H9 (cell line): ENCODE results near the gene CDK6. TPM values are rescaled to one million over a fixed set of nuclear protein-coding genes. Genes with fewer than 3 reads are reported as not detected.
A peak's percentile ranks its signal among the peaks of the same experiment; 100 is the strongest.

Experiments used
- DNase-seq: peaks from one replicate; pipeline ENCODE4 v3.0.0-alpha.2; 2017
- H2AFZ ChIP-seq: one replicate; pipeline ENCODE4 v1.6.1; 2013; ENCODE audit warnings: mild to moderate bottlenecking, low read length, control low read depth, moderate library complexity
- H2AK5ac ChIP-seq: 2 replicates; pipeline ENCODE4 v1.6.1; 2013; ENCODE audit warnings: low read length, control low read depth, mixed read lengths; ENCODE audit not compliant: insufficient read length
- H2BK120ac ChIP-seq: one replicate; pipeline ENCODE4 v1.6.1; 2013; ENCODE audit warnings: low read depth, mild to moderate bottlenecking, low read length, control low read depth, inconsistent platforms; ENCODE audit not compliant: poor library complexity, severe bottlenecking
- H2BK12ac ChIP-seq: 2 replicates; pipeline ENCODE4 v1.6.1; 2013; ENCODE audit warnings: low read length, control low read depth, mixed read lengths, low read depth; ENCODE audit not compliant: insufficient read length
- H2BK15ac ChIP-seq: 2 replicates; pipeline ENCODE4 v1.6.1; 2013; ENCODE audit warnings: low read depth, low read length, control low read depth
- H2BK20ac ChIP-seq: one replicate; pipeline ENCODE4 v1.6.1; 2013; ENCODE audit warnings: low read depth, mild to moderate bottlenecking, low read length, control low read depth, inconsistent platforms; ENCODE audit not compliant: poor library complexity, severe bottlenecking
- H2BK5ac ChIP-seq: 2 replicates; pipeline ENCODE4 v1.6.1; 2013; ENCODE audit warnings: low read length, control low read depth, mixed read lengths; ENCODE audit not compliant: insufficient read length
- H3K14ac ChIP-seq: 2 replicates; pipeline ENCODE4 v1.6.1; 2013; ENCODE audit warnings: low read length, control low read depth; ENCODE audit not compliant: insufficient read depth
- H3K18ac ChIP-seq: 2 replicates; pipeline ENCODE4 v1.6.1; 2013; ENCODE audit warnings: low read depth, mild to moderate bottlenecking, mixed read lengths, low read length, control low read depth; ENCODE audit not compliant: insufficient read length
- H3K23ac ChIP-seq: 2 replicates; pipeline ENCODE4 v1.6.1; 2013; ENCODE audit warnings: low read length, control low read depth, mixed read lengths, low read depth; ENCODE audit not compliant: insufficient read length
- H3K23me2 ChIP-seq: 2 replicates; pipeline ENCODE4 v1.6.1; 2013; ENCODE audit warnings: low read depth, mild to moderate bottlenecking, mixed read lengths, low read length, control low read depth; ENCODE audit not compliant: insufficient read length, poor library complexity, severe bottlenecking
- H3K27ac ChIP-seq: 2 replicates; pipeline ENCODE4 v1.5.1; 2013; ENCODE audit warnings: low read length, control low read depth, mixed read lengths, low read depth; ENCODE audit not compliant: insufficient read length
- H3K27me3 ChIP-seq: 2 replicates; pipeline ENCODE4 v1.6.1; 2013; ENCODE audit warnings: low read length, control low read depth, inconsistent platforms; ENCODE audit not compliant: insufficient read depth
- H3K4ac ChIP-seq: 2 replicates; pipeline ENCODE4 v1.6.1; 2013; ENCODE audit warnings: low read depth, mild to moderate bottlenecking, control low read depth, inconsistent platforms, low read length, moderate library complexity
- H3K4me1 ChIP-seq: 2 replicates; pipeline ENCODE4 v1.6.1; 2013; ENCODE audit warnings: low read length, control low read depth, inconsistent platforms; ENCODE audit not compliant: insufficient read depth
- H3K4me2 ChIP-seq: 2 replicates; pipeline ENCODE4 v1.6.1; 2013; ENCODE audit warnings: low read length, control low read depth, mixed read lengths; ENCODE audit not compliant: insufficient read length, insufficient read depth
- H3K56ac ChIP-seq: 2 replicates; pipeline ENCODE4 v1.6.1; 2013; ENCODE audit warnings: low read depth, mild to moderate bottlenecking, mixed read lengths, low read length, control low read depth; ENCODE audit not compliant: insufficient read length
- H3K79me1 ChIP-seq: 2 replicates; pipeline ENCODE4 v1.6.1; 2013; ENCODE audit warnings: low read depth, mild to moderate bottlenecking, moderate library complexity, low read length, control low read depth, inconsistent platforms; ENCODE audit not compliant: insufficient read depth, poor library complexity, severe bottlenecking
- H3K79me2 ChIP-seq: 2 replicates; pipeline ENCODE4 v1.6.1; 2013; ENCODE audit warnings: low read length, control low read depth, inconsistent platforms; ENCODE audit not compliant: insufficient read depth
- H3K9ac ChIP-seq: 2 replicates; pipeline ENCODE4 v1.6.1; 2013; ENCODE audit warnings: low read length, control low read depth, mixed read lengths; ENCODE audit not compliant: insufficient read length; ENCODE audit errors: extremely low read depth
- H3K9me3 ChIP-seq: one replicate; pipeline ENCODE4 v1.6.1; 2013; ENCODE audit warnings: low read depth, low read length, inconsistent platforms; ENCODE audit not compliant: control insufficient read depth
- H3T11ph ChIP-seq: one replicate; pipeline ENCODE4 v1.6.1; 2013; ENCODE audit warnings: mild to moderate bottlenecking, low read length, control low read depth, inconsistent platforms
- H4K20me1 ChIP-seq: one replicate; pipeline ENCODE4 v1.6.1; 2013; ENCODE audit not compliant: control insufficient read depth, insufficient read length, insufficient read depth
- H4K5ac ChIP-seq: 2 replicates; pipeline ENCODE4 v1.6.1; 2013; ENCODE audit warnings: low read depth, mild to moderate bottlenecking, mixed read lengths, low read length, control low read depth; ENCODE audit not compliant: insufficient read length
- H4K8ac ChIP-seq: replicated peaks from 2 replicates; pipeline ENCODE4 v1.6.1; 2013; ENCODE audit warnings: low read length, control low read depth, mixed read lengths, low read depth; ENCODE audit not compliant: insufficient read length
- H4K91ac ChIP-seq: 2 replicates; pipeline ENCODE4 v1.6.1; 2013; ENCODE audit warnings: low read depth, mild to moderate bottlenecking, moderate library complexity, mixed read lengths, low read length, control low read depth; ENCODE audit not compliant: insufficient read length
- H3K27ac Mint-ChIP-seq, 3 experiments: 2 replicates in 2 of 3; 3 replicates in 1 of 3; pipeline ENCODE4 v1.8.0; 2020 to 2021; ENCODE audit warnings: mixed read lengths in 3 of 3, mild to moderate bottlenecking in 1 of 3, moderate library complexity in 1 of 3
- H3K27me3 Mint-ChIP-seq: 2 replicates; pipeline ENCODE4 v1.8.0; 2021; ENCODE audit warnings: low read depth, mild to moderate bottlenecking, moderate library complexity, mixed read lengths
- H3K36me3 Mint-ChIP-seq, 3 experiments: 2 replicates in 2 of 3; 3 replicates in 1 of 3; pipeline ENCODE4 v1.8.0; 2020 to 2021; ENCODE audit warnings: low read depth in 3 of 3, mixed read lengths in 3 of 3; ENCODE audit not compliant: insufficient read depth in 1 of 3
- H3K4me1 Mint-ChIP-seq, 2 experiments: 2 replicates each; pipeline ENCODE4 v1.8.0; 2020; ENCODE audit warnings: mixed read lengths in 2 of 2
- H3K4me3 Mint-ChIP-seq, 2 experiments: 2 replicates in 1 of 2; 3 replicates in 1 of 2; pipeline ENCODE4 v1.8.0; 2020 to 2021; ENCODE audit warnings: mild to moderate bottlenecking in 2 of 2, mixed read lengths in 2 of 2, moderate library complexity in 1 of 2
- H3K9me3 Mint-ChIP-seq, 2 experiments: 2 replicates in 1 of 2; 3 replicates in 1 of 2; pipeline ENCODE4 v1.8.0; 2020; ENCODE audit warnings: mild to moderate bottlenecking in 2 of 2, mixed read lengths in 2 of 2, moderate library complexity in 1 of 2
- WGBS: extraction: QIAGEN DNeasy Blood & Tissue Kit; methylation state at CpG from one replicate; pipeline ENCODE4 v1.1.7; 2013; ENCODE audit warnings: missing lambda C conversion rate, low lambda C conversion rate, mixed read lengths; ENCODE audit not compliant: insufficient read length; ENCODE audit errors: extremely low coverage; 5-methylcytosine and 5-hydroxymethylcytosine counted together
- total RNA-seq: library from RNA; stranded (reverse); gene quantifications from 2 replicates; pipeline ENCODE4 v1.2.1, GENCODE V29; 2021
- TF ChIP-seq, protein P1 (sequence below): fragments of 200-600 bp; sonication (generic); conservative IDR thresholded peaks from 3 replicates; pipeline ENCODE4 v1.8.0; 2021; ENCODE audit warnings: antibody characterized with exemption, mild to moderate bottlenecking

Gene CDK6
- total RNA-seq, 1 experiment from 2014 or later, result 30.0 TPM

DNA sequence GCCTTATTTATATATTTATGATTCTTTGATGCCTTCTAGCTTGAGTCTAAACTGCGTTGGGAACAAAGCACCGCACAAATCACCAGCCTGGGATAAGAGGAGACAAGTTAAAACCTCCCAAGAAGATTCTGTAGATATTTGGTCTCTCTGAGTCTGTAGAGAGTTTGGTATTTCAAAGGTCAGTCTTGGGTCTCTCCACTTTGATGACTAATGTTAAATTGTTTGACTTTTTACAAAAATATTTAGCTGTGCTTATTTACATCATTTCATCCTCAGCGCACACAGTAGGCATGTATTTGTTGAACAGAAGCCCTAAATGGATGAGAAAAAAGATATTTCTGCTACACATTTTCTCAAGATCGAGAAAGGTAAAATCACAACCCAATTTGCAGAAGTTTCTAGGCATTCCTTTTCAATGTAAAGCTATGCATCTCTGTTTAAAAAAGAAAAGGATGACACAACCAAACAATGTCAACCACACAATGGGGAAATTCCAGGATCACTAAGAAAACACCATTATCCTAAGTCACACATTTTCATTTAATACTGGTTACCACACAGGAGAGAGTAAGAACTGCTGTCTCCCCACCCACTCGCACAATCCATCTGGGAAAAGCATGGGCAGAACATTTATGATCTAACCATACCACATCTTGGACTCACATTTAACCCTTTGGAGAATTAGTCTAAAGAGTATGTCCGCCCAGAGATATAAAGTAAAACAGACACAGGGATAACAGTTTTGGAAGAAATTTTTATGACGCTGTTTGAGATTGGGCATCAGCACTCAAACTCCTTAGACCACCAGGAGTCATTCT is 4.4 kb downstream of the CDK6 start:
- Histone ChIP-seq H2BK12ac (no peak overlapping the region), H4K20me1 (no peaks in the 10 kb centered on the region), H4K8ac (no peak overlapping the region), H3K4me2 (peak overlapping the region; percentile 97), H3K4me1 (peaks cover 4% of the 10 kb centered on the region; the same call in 1 of the 2 replicates), H3K4ac (no peak overlapping the region), H3K9me3 (no peaks in the 10 kb centered on the region), H3K18ac (no peak overlapping the region), H2BK120ac (no peak overlapping the region), H4K91ac (no peak overlapping the region), H2AFZ (no peak overlapping the region), H3K56ac (no peak overlapping the region), H3K27me3 (peaks cover 4% of the 10 kb centered on the region; the same call in 1 of the 2 replicates), H3K14ac (no peak overlapping the region), H3K9ac (peak overlapping the region; percentile 55), H3K79me1 (no peaks in the 10 kb centered on the region), H2BK5ac (no peak overlapping the region), H3T11ph (no peak overlapping the region), H2AK5ac (no peak overlapping the region), H3K27ac (no peak overlapping the region), H4K5ac (no peak overlapping the region), H3K79me2 (0 out of 2 replicates have a peak, but pooled peaks cover 2% of the 10 kb centered on the region), H2BK20ac (no peak overlapping the region), H3K23ac (no peak overlapping the region), H2BK15ac (no peak overlapping the region), H3K23me2 (peaks cover 33% of the 10 kb centered on the region)
- Mint-ChIP-seq H3K4me1 (peaks cover 52 to 54% of the 10 kb centered on the region in 2 experiments), H3K27me3 (peaks cover 14% of the 10 kb centered on the region), H3K9me3 (no peaks in the 10 kb centered on the region; a peak in 3 of 5 replicates), H3K27ac (peak overlapping the region; percentile 50 to 84 (median 64); a peak in 3 of 7 replicates), H3K4me3 (peak overlapping the region; percentile 90 to 99), H3K36me3 (peaks cover 0 to 2% (median 1%) of the 10 kb centered on the region in 3 experiments; a peak in 2 of 7 replicates)
- no peak for DNase-seq
- WGBS, result no CpG with 5 or more reads among the region's 7 CpGs
- TF ChIP-seq, protein P1, sequence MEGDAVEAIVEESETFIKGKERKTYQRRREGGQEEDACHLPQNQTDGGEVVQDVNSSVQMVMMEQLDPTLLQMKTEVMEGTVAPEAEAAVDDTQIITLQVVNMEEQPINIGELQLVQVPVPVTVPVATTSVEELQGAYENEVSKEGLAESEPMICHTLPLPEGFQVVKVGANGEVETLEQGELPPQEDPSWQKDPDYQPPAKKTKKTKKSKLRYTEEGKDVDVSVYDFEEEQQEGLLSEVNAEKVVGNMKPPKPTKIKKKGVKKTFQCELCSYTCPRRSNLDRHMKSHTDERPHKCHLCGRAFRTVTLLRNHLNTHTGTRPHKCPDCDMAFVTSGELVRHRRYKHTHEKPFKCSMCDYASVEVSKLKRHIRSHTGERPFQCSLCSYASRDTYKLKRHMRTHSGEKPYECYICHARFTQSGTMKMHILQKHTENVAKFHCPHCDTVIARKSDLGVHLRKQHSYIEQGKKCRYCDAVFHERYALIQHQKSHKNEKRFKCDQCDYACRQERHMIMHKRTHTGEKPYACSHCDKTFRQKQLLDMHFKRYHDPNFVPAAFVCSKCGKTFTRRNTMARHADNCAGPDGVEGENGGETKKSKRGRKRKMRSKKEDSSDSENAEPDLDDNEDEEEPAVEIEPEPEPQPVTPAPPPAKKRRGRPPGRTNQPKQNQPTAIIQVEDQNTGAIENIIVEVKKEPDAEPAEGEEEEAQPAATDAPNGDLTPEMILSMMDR, result no peak
